ENCODE results near the gene TCF4.

TCF4 gene

DNA sequence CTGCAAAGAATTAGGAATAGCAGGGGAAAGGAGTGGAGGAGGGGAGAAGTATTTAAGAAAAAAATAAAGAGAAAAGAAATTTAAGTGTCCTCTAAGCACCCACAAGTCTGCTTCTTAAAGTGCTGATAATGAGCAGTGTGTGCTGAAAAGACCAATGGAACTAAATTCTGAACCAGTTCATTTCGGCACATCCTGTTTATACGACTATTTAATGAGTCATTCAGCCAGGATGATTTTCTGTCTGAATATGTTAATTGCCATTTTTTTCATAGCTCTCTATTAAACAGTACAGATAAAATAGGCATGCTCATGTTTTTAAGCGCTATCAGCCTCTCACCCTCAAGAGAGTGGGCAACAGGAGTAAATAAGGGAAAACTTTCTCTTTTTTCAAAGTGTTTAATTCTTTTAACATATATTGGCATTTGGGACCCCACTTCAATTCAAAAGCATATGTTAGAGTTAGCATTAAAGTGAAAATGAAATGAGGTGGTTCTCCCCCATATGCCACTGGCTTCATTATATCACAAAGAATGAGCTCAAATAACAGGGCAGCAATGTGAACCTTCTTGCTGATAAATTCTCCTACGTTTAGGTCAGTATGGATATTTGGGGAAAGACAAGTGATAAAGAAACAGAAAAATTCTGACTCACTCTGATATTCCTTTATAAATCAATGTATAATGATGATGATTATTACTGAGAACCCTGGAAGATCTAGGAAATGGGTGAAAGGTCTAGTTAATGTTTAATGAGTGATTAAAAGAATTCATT lies 87.5 kb downstream of the TCF4 start:
- Mint-ChIP-seq H3K4me1 (ENCODE audit: low read depth) (peaks cover 6% of the 10 kb centered on the region), H3K27me3 (no peaks in the 10 kb centered on the region), H3K27ac (no peak overlapping the region), H3K9me3 (no peaks in the 10 kb centered on the region), H3K36me3 (ENCODE audit: low read depth) (no peaks in the 10 kb centered on the region), H3K4me3 (no peak overlapping the region)
- intact Hi-C loops (cut with micrococcal nuclease), result no loop called here

DNA sequence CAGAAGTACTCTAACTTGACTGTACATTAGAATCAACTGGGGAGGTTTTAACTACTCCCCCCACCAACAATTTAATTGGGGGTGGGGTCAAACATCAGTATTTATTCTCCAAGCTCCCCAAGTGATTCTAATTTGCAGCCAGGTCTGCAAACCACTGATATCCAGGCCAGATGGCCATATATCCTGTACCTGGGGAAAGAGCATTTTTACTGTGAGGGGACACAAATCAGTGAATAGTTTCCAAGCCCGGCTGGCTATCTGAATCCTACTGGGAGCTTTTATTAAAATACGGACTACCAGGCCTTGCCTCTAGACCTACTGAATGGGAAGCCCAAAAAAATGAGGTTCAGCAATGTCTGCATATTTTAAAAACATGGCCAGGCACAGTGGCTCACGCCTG lies 88.5 kb downstream of the TCF4 start:
- Mint-ChIP-seq H3K9me3 (no peaks in the 10 kb centered on the region), H3K27ac (no peak overlapping the region), H3K27me3 (no peaks in the 10 kb centered on the region), H3K36me3 (ENCODE audit: low read depth) (no peaks in the 10 kb centered on the region), H3K4me1 (ENCODE audit: low read depth) (peaks cover 6% of the 10 kb centered on the region), H3K4me3 (no peak overlapping the region)
- intact Hi-C loops (cut with micrococcal nuclease), result no loop called here

DNA sequence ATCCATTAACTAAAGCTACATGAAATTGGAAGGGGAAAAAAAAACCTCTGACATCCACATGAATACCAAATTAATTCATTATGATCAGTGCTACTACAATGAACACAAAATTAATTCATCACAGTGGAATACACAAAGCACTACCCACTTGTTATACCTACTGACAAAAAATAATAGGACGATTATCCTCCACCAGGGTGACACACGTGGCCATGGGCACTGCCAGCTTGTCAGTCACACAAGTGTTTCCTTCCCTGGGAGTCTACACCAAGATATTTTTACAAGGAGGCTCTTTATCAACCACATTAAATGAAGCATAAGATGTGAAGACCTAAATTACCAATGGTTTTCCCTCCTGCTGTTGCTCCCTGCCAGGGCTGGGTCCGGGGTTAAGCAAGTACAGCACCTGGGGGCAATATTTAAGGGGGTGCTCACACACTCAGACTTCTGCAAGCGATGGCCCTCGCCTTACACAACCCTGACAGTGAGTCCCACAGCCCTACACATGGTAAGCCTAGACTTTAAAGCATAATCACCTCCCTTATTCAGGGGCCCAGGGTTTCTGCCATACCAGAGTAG lies 90.1 kb downstream of the TCF4 start:
- Mint-ChIP-seq H3K4me1 (ENCODE audit: low read depth) (peaks cover 6% of the 10 kb centered on the region), H3K27me3 (no peaks in the 10 kb centered on the region), H3K4me3 (no peak overlapping the region), H3K27ac (no peak overlapping the region), H3K36me3 (ENCODE audit: low read depth) (no peaks in the 10 kb centered on the region), H3K9me3 (no peaks in the 10 kb centered on the region)
- intact Hi-C loops (cut with micrococcal nuclease), result no loop called here

DNA sequence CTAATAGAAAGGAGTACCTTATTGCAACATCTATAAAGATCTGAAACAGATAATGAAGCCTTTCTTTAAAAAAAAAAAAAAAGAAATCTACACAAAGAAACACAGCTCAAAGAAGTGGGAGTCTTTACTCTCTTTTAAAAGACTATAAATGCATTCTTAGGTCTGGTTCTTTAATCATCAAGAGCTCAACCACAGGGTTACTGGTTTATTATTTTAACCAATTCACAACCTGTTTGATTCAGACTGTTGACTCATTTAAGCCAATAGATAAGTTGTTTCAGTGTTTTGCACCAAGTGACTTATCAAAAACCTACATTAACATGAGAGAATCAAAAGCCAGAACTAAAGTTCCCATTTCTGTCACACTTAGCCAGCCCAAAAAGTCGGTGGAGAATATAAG lies 93.1 kb downstream of the TCF4 start:
- Mint-ChIP-seq H3K9me3 (no peaks in the 10 kb centered on the region), H3K4me1 (ENCODE audit: low read depth) (no peaks in the 10 kb centered on the region), H3K27me3 (no peaks in the 10 kb centered on the region), H3K36me3 (ENCODE audit: low read depth) (no peaks in the 10 kb centered on the region), H3K4me3 (no peak overlapping the region), H3K27ac (no peak overlapping the region)
- intact Hi-C loops (cut with micrococcal nuclease), result no loop called here

DNA sequence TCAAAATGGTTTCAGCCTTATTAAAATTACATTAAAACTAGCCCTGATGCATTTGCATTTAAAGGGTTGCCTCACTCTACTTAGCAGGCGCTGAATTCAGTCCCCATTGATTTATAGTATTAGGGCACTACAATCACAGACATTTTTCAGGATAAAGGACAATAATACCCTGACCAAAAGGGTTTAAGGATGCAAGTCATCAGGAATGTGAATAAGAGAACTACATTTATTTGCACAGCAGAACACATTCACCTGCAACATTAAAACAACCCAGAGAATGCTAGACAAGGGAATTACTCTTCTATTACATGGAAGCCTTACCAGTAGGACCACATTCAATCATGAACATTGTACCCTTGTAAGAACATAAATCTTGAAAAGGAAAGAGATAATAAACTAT lies 93.6 kb downstream of the TCF4 start:
- H3K27ac Mint-ChIP-seq, result no peak overlapping the region
- H3K27me3 Mint-ChIP-seq, result no peaks in the 10 kb centered on the region
- H3K36me3 Mint-ChIP-seq (ENCODE audit: low read depth), result no peaks in the 10 kb centered on the region
- intact Hi-C loops (cut with micrococcal nuclease), result no loop called here
- H3K9me3 Mint-ChIP-seq, result no peaks in the 10 kb centered on the region
- H3K4me1 Mint-ChIP-seq (ENCODE audit: low read depth), result peaks cover 4% of the 10 kb centered on the region
- H3K4me3 Mint-ChIP-seq, result no peak overlapping the region

DNA sequence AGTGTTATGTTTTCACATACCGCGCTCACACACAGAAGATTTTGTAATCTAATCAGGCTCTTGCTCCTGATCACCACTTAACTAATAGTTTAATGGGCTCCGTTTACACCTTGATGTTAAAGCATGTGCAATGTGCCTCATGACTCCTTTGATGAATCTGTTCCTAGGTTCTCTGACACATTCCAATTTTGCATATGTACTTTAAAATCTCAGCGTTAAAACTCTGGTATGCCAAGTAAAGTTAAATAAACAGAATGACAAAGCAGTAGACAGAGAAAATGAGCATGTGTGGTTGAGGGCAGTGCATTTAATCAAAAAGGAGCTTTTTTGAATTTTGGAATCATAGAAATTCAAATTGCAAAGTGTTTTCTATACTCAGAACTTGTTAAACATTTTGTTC lies 96.4 kb downstream of the TCF4 start:
- Mint-ChIP-seq H3K27ac (no peak overlapping the region), H3K9me3 (no peaks in the 10 kb centered on the region), H3K4me3 (no peak overlapping the region), H3K27me3 (peaks cover 2% of the 10 kb centered on the region), H3K4me1 (ENCODE audit: low read depth) (peaks cover 8% of the 10 kb centered on the region), H3K36me3 (ENCODE audit: low read depth) (no peaks in the 10 kb centered on the region)
- intact Hi-C loops (cut with micrococcal nuclease), result no loop called here

DNA sequence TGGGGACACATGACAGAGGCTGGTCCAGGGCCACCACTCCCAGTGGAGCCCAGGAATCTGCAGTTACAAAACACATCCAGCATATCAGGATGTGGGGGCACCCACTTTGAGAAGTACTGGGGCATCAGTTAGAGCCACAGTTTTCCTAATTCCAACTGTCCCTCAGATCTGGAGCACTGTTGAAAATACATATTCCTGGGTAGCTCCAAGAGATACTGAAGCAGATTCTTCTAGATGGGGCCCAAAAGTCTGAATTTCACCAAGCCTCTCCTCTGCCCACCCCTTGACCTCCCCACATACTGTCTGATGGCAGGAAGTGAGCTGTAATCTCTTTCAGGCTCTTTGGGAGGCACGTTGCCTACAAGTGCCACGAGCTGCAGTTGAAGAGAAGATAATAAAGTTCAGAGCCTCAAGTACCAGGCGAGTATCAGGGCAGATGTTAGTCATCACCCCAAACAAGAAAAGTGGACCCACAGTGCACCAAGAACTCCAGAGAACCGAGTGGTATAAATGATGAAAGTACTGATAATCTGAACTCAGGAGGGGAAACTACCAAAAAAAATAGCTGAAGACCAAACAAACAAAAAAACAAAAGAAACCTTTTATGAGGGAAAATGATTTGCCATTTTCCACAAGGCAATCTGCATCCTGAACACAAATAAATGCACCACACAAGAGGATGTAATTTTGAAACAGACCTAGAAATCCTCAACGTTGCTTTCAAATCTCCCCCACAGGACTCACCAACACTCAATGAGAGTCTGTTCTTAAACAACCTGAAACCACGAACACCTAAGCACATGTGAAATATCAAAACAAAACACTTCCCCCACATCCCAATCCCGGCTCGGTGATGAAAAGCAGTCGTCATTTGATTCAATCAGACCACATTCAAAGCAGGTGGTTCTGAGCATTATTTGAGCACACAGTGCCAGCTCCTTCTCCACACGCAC lies 98.7 kb downstream of the TCF4 start:
- H3K27me3 Mint-ChIP-seq, result peaks cover 2% of the 10 kb centered on the region
- H3K27ac Mint-ChIP-seq, result no peak overlapping the region
- H3K4me3 Mint-ChIP-seq, result no peak overlapping the region
- H3K4me1 Mint-ChIP-seq (ENCODE audit: low read depth), result peaks cover 12% of the 10 kb centered on the region
- no peaks in the 10 kb centered on the region for H3K36me3 Mint-ChIP-seq (ENCODE audit: low read depth)
- H3K9me3 Mint-ChIP-seq, result no peaks in the 10 kb centered on the region
- intact Hi-C loops (cut with micrococcal nuclease), result no loop called here

DNA sequence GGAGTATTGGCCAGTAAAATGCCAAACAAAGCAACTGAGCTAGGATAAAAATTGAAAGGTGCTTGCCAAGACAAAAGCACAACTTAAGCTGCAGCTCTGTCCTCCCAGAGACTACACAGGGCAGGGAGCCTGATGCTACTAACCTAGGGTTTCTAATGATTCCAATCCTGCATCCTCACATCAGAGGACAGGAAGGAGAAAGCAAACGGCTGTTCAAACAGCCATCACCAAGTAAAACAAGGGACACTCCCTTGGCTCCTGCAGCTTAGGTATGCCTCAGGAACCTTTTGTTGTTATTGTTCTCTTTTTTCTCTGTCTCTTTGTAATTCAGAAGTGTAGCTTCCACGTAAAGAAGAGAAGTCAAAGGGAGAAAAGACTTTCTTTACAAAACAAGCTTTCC lies 99.5 kb downstream of the TCF4 start:
- peaks cover 12% of the 10 kb centered on the region for H3K4me1 Mint-ChIP-seq (ENCODE audit: low read depth)
- no peaks in the 10 kb centered on the region for H3K36me3 Mint-ChIP-seq (ENCODE audit: low read depth)
- H3K27ac Mint-ChIP-seq, result no peak overlapping the region
- H3K4me3 Mint-ChIP-seq, result no peak overlapping the region
- peaks cover 2% of the 10 kb centered on the region for H3K27me3 Mint-ChIP-seq
- intact Hi-C loops (cut with micrococcal nuclease), result no loop called here
- no peaks in the 10 kb centered on the region for H3K9me3 Mint-ChIP-seq

DNA sequence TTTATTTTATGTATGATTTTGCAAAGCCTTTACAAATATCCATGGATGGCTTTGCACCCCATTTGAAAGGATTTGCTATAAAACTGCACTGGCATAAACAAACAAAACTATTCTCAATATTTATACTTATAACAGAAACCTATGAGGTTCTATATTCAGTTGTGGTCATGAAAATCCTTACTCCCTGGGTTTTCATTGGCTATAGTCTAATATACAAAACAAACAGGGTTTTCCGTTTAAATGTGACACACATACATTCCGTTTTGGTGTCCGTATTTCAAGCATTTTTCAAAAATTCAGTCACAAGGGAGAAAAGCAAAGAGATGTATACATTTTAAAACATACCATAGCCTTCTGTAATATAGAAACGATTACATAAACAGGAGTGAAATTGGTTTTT lies 100.0 kb downstream of the TCF4 start:
- H3K4me3 Mint-ChIP-seq, result no peak overlapping the region
- intact Hi-C loops (cut with micrococcal nuclease), result no loop called here
- H3K27me3 Mint-ChIP-seq, result peaks cover 2% of the 10 kb centered on the region
- H3K9me3 Mint-ChIP-seq, result no peaks in the 10 kb centered on the region
- H3K36me3 Mint-ChIP-seq (ENCODE audit: low read depth), result no peaks in the 10 kb centered on the region
- H3K27ac Mint-ChIP-seq, result no peak overlapping the region
- peaks cover 12% of the 10 kb centered on the region for H3K4me1 Mint-ChIP-seq (ENCODE audit: low read depth)

DNA sequence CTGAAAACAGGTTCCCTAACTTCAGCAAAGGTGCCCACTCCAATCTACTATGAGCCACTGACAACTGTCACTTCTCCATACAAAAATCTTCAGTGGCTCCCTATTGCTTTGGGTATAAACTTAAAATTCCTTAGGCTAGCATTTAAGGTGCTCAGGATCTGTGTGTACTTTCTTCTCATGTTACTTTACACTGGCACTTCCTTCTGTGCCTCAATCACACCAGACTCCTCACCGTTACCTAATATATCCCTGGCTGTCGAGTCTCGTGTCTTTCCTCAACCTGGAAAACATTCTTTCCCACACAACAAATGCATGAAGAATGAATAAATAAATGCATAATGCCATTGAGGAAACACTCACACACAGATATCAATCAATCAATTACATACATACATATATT lies 101.1 kb downstream of the TCF4 start:
- Mint-ChIP-seq H3K4me1 (ENCODE audit: low read depth) (peaks cover 12% of the 10 kb centered on the region), H3K9me3 (no peaks in the 10 kb centered on the region), H3K36me3 (ENCODE audit: low read depth) (no peaks in the 10 kb centered on the region), H3K27me3 (peaks cover 2% of the 10 kb centered on the region), H3K4me3 (no peak overlapping the region), H3K27ac (no peak overlapping the region)
- intact Hi-C loops (cut with micrococcal nuclease), result no loop called here

DNA sequence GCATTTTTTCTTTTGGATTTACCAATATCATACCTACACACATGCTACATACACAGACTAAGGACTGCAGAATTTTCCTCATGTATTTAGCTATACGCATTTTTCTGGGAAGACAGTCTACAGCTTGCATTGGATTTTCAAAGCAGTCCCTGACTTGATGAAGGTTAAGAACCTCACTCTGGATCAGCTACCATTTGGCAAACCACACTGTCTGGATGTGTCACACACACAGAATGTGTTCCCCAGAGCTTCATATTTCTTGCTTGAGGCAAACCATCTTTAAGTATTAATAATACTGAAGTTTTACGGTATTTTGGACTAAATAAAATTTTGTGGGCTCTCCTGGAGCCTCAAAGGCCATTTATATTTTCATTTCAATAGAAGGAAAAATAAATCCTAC lies 102.3 kb downstream of the TCF4 start:
- H3K36me3 Mint-ChIP-seq (ENCODE audit: low read depth), result no peaks in the 10 kb centered on the region
- intact Hi-C loops (cut with micrococcal nuclease), result no loop called here
- no peaks in the 10 kb centered on the region for H3K9me3 Mint-ChIP-seq
- peaks cover 12% of the 10 kb centered on the region for H3K4me1 Mint-ChIP-seq (ENCODE audit: low read depth)
- no peak overlapping the region for H3K4me3 Mint-ChIP-seq
- H3K27ac Mint-ChIP-seq, result no peak overlapping the region
- H3K27me3 Mint-ChIP-seq, result peaks cover 2% of the 10 kb centered on the region

DNA sequence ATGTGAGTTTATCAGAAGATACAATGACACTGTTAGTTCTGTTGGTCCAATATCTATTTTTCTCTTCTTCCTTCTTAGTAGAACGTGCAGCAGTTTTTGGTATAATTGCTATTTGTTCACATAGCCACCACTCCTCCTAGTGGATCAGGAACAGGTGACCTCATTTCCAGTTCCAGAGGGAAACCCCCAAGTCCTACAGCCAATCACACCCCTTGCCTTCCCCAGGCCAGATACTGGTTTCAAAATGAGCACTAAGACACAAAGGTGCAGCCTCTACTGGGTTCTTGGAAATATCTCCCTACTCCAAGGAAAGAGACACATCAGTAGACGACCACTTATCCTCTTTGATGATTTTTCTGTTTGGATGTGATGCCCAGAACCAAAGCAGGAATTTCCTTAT lies 103.2 kb downstream of the TCF4 start:
- H3K4me3 Mint-ChIP-seq, result no peak overlapping the region
- peaks cover 11% of the 10 kb centered on the region for H3K4me1 Mint-ChIP-seq (ENCODE audit: low read depth)
- no peak overlapping the region for H3K27ac Mint-ChIP-seq
- H3K27me3 Mint-ChIP-seq, result peaks cover 2% of the 10 kb centered on the region
- H3K9me3 Mint-ChIP-seq, result no peaks in the 10 kb centered on the region
- intact Hi-C loops (cut with micrococcal nuclease), result no loop called here
- no peaks in the 10 kb centered on the region for H3K36me3 Mint-ChIP-seq (ENCODE audit: low read depth)

DNA sequence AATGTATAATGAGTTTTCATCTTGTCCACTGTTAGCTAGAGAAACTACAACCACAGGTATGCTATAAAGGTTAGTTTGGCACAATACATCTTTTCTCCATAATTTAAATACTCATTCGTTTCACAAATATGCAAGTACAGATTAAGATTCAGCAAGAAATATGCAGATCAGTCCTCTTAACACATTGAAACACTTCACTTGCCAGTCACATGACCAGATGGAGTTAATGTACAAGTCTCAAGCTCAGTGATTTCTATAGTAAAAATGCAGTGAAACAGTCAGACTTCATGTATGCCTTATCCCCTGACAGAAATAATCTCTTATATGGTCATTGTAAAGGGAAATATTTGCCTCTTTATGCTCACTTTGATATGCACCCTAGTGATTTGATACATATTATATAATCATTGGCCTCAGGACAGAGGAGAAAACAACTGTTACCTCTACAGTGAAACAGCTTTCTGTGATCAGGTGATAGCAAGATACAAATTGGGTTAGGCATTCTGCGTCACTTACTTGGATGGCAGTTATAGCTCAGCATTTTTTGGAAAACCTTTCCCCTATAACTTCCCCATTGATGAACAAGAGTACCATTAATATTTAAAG lies 104.6 kb downstream of the TCF4 start:
- Mint-ChIP-seq H3K4me1 (ENCODE audit: low read depth) (peaks cover 11% of the 10 kb centered on the region), H3K27ac (no peak overlapping the region), H3K4me3 (no peak overlapping the region), H3K27me3 (no peaks in the 10 kb centered on the region), H3K9me3 (no peaks in the 10 kb centered on the region), H3K36me3 (ENCODE audit: low read depth) (no peaks in the 10 kb centered on the region)
- intact Hi-C loops (cut with micrococcal nuclease), result no loop called here

Measured in dendritic cell treated with granulocyte-macrophage colony-stimulating factor and Interleukin-4, amounts not matched to agents 40 ng/mL and 50 ng/mL, for 4 days (primary cell).